GM23338 (cell line): ENCODE data around the gene MCAT. TPM values are rescaled to one million over a fixed set of nuclear protein-coding genes. Genes with fewer than 3 reads are reported as not detected.

ENCODE experiments used
- ATAC-seq: fragments of 200-7000 bp; cut with Tn5 transposase; 3 replicates; pipeline ENCODE4 v1.9.1; 2020
- DNase-seq: peaks from one replicate; pipeline ENCODE4 v3.0.0-alpha.2; 2015; ENCODE audit warnings: low spot score
- H2AFZ ChIP-seq: fragments of 200-600 bp; sonication (generic); 2 replicates; pipeline ENCODE4 v1.8.0; 2016; ENCODE audit warnings: antibody characterized with exemption, mild to moderate bottlenecking, moderate library complexity
- H3F3A ChIP-seq: fragments of 200-600 bp; sonication (generic); replicated peaks from 2 replicates; pipeline ENCODE4 v1.8.0; 2017; ENCODE audit warnings: antibody characterized with exemption, mixed run types, low read depth
- H3K27ac ChIP-seq: fragments of 200-600 bp; sonication (generic); 2 replicates; pipeline ENCODE4 v1.6.1; 2016; ENCODE audit warnings: low read depth
- H3K27me3 ChIP-seq: fragments of 200-600 bp; sonication (generic); 2 replicates; pipeline ENCODE4 v1.8.0; 2016; ENCODE audit warnings: mild to moderate bottlenecking, mixed run types, moderate library complexity; ENCODE audit not compliant: insufficient read depth
- H3K36me3 ChIP-seq: fragments of 200-600 bp; sonication (generic); 2 replicates; pipeline ENCODE4 v1.8.0; 2016; ENCODE audit warnings: mild to moderate bottlenecking; ENCODE audit not compliant: insufficient read depth
- H3K4me1 ChIP-seq: fragments of 200-600 bp; sonication (generic); 2 replicates; pipeline ENCODE4 v1.8.0; 2016; ENCODE audit warnings: mild to moderate bottlenecking, moderate library complexity; ENCODE audit not compliant: insufficient read depth
- H3K4me2 ChIP-seq: fragments of 200-600 bp; sonication (generic); 2 replicates; pipeline ENCODE4 v1.7.1; 2017; ENCODE audit warnings: mixed run types
- H3K4me3 ChIP-seq: fragments of 200-600 bp; sonication (generic); 2 replicates; pipeline ENCODE4 v1.6.1; 2016; ENCODE audit warnings: mixed run types
- H3K79me2 ChIP-seq: fragments of 200-600 bp; sonication (generic); replicated peaks from 2 replicates; pipeline ENCODE4 v1.8.0; 2017; ENCODE audit warnings: mild to moderate bottlenecking; ENCODE audit not compliant: insufficient read depth
- H3K9me2 ChIP-seq: fragments of 200-600 bp; sonication (generic); 2 replicates; pipeline ENCODE4 v1.8.0; 2017; ENCODE audit not compliant: insufficient read depth
- H4K20me1 ChIP-seq: fragments of 200-600 bp; sonication (generic); replicated peaks from 2 replicates; pipeline ENCODE4 v1.8.0; 2017; ENCODE audit warnings: mild to moderate bottlenecking; ENCODE audit not compliant: insufficient read depth
- H3K27ac Mint-ChIP-seq: 2 replicates; pipeline ENCODE4 v1.8.0; 2020; ENCODE audit warnings: inconsistent platforms, mild to moderate bottlenecking, moderate library complexity, mixed read lengths
- H3K27me3 Mint-ChIP-seq: 3 replicates; pipeline ENCODE4 v1.8.0; 2022; ENCODE audit warnings: low read depth, mild to moderate bottlenecking, moderate library complexity, mixed read lengths, inconsistent platforms; ENCODE audit not compliant: insufficient read depth, poor library complexity
- H3K36me3 Mint-ChIP-seq: 3 replicates; pipeline ENCODE4 v1.8.0; 2021; ENCODE audit warnings: low read depth, mild to moderate bottlenecking, inconsistent platforms, moderate library complexity, mixed read lengths
- H3K4me1 Mint-ChIP-seq: 3 replicates; pipeline ENCODE4 v1.8.0; 2020; ENCODE audit warnings: mild to moderate bottlenecking, inconsistent platforms, mixed read lengths
- H3K4me3 Mint-ChIP-seq: 3 replicates; pipeline ENCODE4 v1.8.0; 2021; ENCODE audit warnings: moderate library complexity, mild to moderate bottlenecking, inconsistent platforms, mixed read lengths
- H3K9me3 Mint-ChIP-seq: 3 replicates; pipeline ENCODE4 v1.8.0; 2020; ENCODE audit warnings: moderate library complexity, mild to moderate bottlenecking, inconsistent platforms, mixed read lengths
- CREB1 ChIP-seq: fragments of 250-450 bp; sonication (Bioruptor Pico); IDR thresholded peaks from 2 replicates; pipeline ENCODE4 v1.5.0; 2020; ENCODE audit warnings: low read depth, mild to moderate bottlenecking, moderate library complexity
- CTCF ChIP-seq, 2 experiments: fragments of 200-600 bp in 1 of 2; sonication (generic) in 1 of 2; conservative IDR thresholded peaks; 2 replicates each; pipeline versions ENCODE4 v1.5.1 to v1.6.1; 2016 to 2017; ENCODE audit warnings: antibody characterized with exemption in 2 of 2, low read depth in 2 of 2, mild to moderate bottlenecking in 2 of 2, moderate library complexity in 1 of 2
- ETS1 ChIP-seq: IDR thresholded peaks from 2 replicates; pipeline ENCODE4 v1.6.1; 2016; ENCODE audit warnings: antibody characterized with exemption
- EZH2 ChIP-seq: fragments of 200-600 bp; sonication (generic); IDR thresholded peaks from one replicate; pipeline ENCODE4 v1.8.0; 2017; ENCODE audit warnings: antibody characterized with exemption, mild to moderate bottlenecking, low read depth; ENCODE audit not compliant: unreplicated experiment
- EZH2phosphoT487 ChIP-seq: fragments of 200-600 bp; sonication (generic); IDR thresholded peaks from one replicate; pipeline ENCODE4 v1.8.1; 2018; ENCODE audit warnings: antibody characterized with exemption; ENCODE audit not compliant: unreplicated experiment
- JUNB ChIP-seq: IDR thresholded peaks from one replicate; pipeline ENCODE4 v1.6.1; 2016; ENCODE audit warnings: antibody characterized with exemption; ENCODE audit not compliant: unreplicated experiment
- NANOG ChIP-seq: IDR thresholded peaks from 2 replicates; pipeline ENCODE4 v1.6.1; 2016; ENCODE audit warnings: antibody characterized with exemption, borderline replicate concordance
- POLR2AphosphoS5 ChIP-seq: IDR thresholded peaks from 2 replicates; pipeline ENCODE4 v1.6.1; 2016; ENCODE audit warnings: antibody characterized with exemption, low read depth
- STAT1 ChIP-seq: IDR thresholded peaks from one replicate; pipeline ENCODE4 v1.6.1; 2016; ENCODE audit warnings: antibody characterized with exemption; ENCODE audit not compliant: unreplicated experiment
- ZNF114 ChIP-seq: fragments of 250-450 bp; sonication (Bioruptor Pico); IDR thresholded peaks from 2 replicates; pipeline ENCODE4 v1.5.0; 2020; ENCODE audit warnings: mild to moderate bottlenecking, moderate library complexity
- ZNF331 ChIP-seq: fragments of 250-450 bp; sonication (Bioruptor Pico); IDR thresholded peaks from 2 replicates; pipeline ENCODE4 v1.5.0; 2020; ENCODE audit warnings: low read depth, mild to moderate bottlenecking, moderate library complexity
- polyA plus RNA-seq: library from polyadenylated mRNA; unstranded; fragments of >200 nt; fragmentation: Nextera tagmentation; extraction: Ambion mirVana; gene quantifications from 2 replicates; pipeline ENCODE4 v1.2.1, GENCODE V29; 2016
- total RNA-seq: library from RNA; depleted of rRNA; stranded (reverse); fragments of >200 nt; shearing (Covaris generic); gene quantifications from 2 replicates; pipeline ENCODE4 v1.2.3, GENCODE V29; 2014
- TF ChIP-seq, protein P1 (sequence below): fragments of 250-450 bp; sonication (Bioruptor Pico); IDR thresholded peaks from 2 replicates; pipeline ENCODE4 v1.5.0; 2020; ENCODE audit warnings: mild to moderate bottlenecking, moderate library complexity
- TF ChIP-seq, protein P2 (sequence below): IDR thresholded peaks from one replicate; pipeline ENCODE4 v1.6.1; 2018; ENCODE audit warnings: antibody characterized with exemption; ENCODE audit not compliant: unreplicated experiment

Gene MCAT
- total and polyA plus RNA-seq, 2 experiments from 2014 or later, result 9.7 to 16.9 TPM

GRCh38 chr22:43116932-43117331 is 26.3 kb downstream of the MCAT start:
- H3K4me1 ChIP-seq, result no peaks in the 10 kb centered on the region; the same call in 1 of the 2 replicates
- H3K4me3 Mint-ChIP-seq, result no peak overlapping the region
- H3K27ac Mint-ChIP-seq, result no peak overlapping the region
- H3K27me3 Mint-ChIP-seq, result peaks cover 18% of the 10 kb centered on the region
- no peaks in the 10 kb centered on the region; the same call in 2 of the 3 replicates for H3K9me3 Mint-ChIP-seq
- H3K27me3 ChIP-seq, result peaks cover 15% of the 10 kb centered on the region
- no peak for TF ChIP-seq ZNF114 (CRISPR knock-in tag)
- TF ChIP-seq EZH2, result no peak
- TF ChIP-seq NANOG, result no peak
- TF ChIP-seq CREB1 (CRISPR knock-in tag), result no peak
- TF ChIP-seq EZH2phosphoT487, result no peak
- no peak for TF ChIP-seq ETS1
- TF ChIP-seq, protein P1, sequence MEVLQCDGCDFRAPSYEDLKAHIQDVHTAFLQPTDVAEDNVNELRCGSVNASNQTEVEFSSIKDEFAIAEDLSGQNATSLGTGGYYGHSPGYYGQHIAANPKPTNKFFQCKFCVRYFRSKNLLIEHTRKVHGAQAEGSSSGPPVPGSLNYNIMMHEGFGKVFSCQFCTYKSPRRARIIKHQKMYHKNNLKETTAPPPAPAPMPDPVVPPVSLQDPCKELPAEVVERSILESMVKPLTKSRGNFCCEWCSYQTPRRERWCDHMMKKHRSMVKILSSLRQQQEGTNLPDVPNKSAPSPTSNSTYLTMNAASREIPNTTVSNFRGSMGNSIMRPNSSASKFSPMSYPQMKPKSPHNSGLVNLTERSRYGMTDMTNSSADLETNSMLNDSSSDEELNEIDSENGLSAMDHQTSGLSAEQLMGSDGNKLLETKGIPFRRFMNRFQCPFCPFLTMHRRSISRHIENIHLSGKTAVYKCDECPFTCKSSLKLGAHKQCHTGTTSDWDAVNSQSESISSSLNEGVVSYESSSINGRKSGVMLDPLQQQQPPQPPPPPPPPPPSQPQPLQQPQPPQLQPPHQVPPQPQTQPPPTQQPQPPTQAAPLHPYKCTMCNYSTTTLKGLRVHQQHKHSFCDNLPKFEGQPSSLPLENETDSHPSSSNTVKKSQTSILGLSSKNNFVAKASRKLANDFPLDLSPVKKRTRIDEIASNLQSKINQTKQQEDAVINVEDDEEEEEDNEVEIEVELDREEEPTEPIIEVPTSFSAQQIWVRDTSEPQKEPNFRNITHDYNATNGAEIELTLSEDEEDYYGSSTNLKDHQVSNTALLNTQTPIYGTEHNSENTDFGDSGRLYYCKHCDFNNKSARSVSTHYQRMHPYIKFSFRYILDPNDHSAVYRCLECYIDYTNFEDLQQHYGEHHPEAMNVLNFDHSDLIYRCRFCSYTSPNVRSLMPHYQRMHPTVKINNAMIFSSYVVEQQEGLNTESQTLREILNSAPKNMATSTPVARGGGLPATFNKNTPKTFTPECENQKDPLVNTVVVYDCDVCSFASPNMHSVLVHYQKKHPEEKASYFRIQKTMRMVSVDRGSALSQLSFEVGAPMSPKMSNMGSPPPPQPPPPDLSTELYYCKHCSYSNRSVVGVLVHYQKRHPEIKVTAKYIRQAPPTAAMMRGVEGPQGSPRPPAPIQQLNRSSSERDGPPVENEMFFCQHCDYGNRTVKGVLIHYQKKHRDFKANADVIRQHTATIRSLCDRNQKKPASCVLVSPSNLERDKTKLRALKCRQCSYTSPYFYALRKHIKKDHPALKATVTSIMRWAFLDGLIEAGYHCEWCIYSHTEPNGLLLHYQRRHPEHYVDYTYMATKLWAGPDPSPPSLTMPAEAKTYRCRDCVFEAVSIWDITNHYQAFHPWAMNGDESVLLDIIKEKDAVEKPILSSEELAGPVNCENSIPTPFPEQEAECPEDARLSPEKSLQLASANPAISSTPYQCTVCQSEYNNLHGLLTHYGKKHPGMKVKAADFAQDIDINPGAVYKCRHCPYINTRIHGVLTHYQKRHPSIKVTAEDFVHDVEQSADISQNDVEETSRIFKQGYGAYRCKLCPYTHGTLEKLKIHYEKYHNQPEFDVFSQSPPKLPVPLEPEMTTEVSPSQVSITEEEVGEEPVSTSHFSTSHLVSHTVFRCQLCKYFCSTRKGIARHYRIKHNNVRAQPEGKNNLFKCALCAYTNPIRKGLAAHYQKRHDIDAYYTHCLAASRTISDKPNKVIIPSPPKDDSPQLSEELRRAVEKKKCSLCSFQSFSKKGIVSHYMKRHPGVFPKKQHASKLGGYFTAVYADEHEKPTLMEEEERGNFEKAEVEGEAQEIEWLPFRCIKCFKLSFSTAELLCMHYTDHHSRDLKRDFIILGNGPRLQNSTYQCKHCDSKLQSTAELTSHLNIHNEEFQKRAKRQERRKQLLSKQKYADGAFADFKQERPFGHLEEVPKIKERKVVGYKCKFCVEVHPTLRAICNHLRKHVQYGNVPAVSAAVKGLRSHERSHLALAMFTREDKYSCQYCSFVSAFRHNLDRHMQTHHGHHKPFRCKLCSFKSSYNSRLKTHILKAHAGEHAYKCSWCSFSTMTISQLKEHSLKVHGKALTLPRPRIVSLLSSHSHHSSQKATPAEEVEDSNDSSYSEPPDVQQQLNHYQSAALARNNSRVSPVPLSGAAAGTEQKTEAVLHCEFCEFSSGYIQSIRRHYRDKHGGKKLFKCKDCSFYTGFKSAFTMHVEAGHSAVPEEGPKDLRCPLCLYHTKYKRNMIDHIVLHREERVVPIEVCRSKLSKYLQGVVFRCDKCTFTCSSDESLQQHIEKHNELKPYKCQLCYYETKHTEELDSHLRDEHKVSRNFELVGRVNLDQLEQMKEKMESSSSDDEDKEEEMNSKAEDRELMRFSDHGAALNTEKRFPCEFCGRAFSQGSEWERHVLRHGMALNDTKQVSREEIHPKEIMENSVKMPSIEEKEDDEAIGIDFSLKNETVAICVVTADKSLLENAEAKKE (CRISPR knock-in tag), result no peak
- TF ChIP-seq JUNB, result no peak
- TF ChIP-seq STAT1, result no peak
- TF ChIP-seq, protein P2, sequence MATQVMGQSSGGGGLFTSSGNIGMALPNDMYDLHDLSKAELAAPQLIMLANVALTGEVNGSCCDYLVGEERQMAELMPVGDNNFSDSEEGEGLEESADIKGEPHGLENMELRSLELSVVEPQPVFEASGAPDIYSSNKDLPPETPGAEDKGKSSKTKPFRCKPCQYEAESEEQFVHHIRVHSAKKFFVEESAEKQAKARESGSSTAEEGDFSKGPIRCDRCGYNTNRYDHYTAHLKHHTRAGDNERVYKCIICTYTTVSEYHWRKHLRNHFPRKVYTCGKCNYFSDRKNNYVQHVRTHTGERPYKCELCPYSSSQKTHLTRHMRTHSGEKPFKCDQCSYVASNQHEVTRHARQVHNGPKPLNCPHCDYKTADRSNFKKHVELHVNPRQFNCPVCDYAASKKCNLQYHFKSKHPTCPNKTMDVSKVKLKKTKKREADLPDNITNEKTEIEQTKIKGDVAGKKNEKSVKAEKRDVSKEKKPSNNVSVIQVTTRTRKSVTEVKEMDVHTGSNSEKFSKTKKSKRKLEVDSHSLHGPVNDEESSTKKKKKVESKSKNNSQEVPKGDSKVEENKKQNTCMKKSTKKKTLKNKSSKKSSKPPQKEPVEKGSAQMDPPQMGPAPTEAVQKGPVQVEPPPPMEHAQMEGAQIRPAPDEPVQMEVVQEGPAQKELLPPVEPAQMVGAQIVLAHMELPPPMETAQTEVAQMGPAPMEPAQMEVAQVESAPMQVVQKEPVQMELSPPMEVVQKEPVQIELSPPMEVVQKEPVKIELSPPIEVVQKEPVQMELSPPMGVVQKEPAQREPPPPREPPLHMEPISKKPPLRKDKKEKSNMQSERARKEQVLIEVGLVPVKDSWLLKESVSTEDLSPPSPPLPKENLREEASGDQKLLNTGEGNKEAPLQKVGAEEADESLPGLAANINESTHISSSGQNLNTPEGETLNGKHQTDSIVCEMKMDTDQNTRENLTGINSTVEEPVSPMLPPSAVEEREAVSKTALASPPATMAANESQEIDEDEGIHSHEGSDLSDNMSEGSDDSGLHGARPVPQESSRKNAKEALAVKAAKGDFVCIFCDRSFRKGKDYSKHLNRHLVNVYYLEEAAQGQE, result no peak
- no peak for TF ChIP-seq POLR2AphosphoS5
- no peak for TF ChIP-seq ZNF331 (CRISPR knock-in tag)
- no peak for TF ChIP-seq CTCF (conservative IDR thresholded peaks at IDR 0.05; ENCODE audit: low read depth in 2 of 2)
- no peaks in the 10 kb centered on the region for H3K36me3 ChIP-seq
- H3K4me3 ChIP-seq, result no peak overlapping the region
- no peaks in the 10 kb centered on the region for H4K20me1 ChIP-seq
- no peaks in the 10 kb centered on the region for H3K36me3 Mint-ChIP-seq
- ATAC-seq (no peak), DNase-seq (no peak)
- no peaks in the 10 kb centered on the region for H3K79me2 ChIP-seq
- H2AFZ ChIP-seq, result no peak overlapping the region
- 0 out of 2 replicates have a peak, but pooled peaks cover 1% of the 10 kb centered on the region for H3F3A ChIP-seq
- no peaks in the 10 kb centered on the region for H3K9me2 ChIP-seq
- no peak overlapping the region for H3K4me2 ChIP-seq
- H3K4me1 Mint-ChIP-seq, result peaks cover 7% of the 10 kb centered on the region; the same call in 2 of the 3 replicates
- no peak overlapping the region for H3K27ac ChIP-seq
